ENCODE data around the gene TMTC1.

TMTC1 gene

DNA sequence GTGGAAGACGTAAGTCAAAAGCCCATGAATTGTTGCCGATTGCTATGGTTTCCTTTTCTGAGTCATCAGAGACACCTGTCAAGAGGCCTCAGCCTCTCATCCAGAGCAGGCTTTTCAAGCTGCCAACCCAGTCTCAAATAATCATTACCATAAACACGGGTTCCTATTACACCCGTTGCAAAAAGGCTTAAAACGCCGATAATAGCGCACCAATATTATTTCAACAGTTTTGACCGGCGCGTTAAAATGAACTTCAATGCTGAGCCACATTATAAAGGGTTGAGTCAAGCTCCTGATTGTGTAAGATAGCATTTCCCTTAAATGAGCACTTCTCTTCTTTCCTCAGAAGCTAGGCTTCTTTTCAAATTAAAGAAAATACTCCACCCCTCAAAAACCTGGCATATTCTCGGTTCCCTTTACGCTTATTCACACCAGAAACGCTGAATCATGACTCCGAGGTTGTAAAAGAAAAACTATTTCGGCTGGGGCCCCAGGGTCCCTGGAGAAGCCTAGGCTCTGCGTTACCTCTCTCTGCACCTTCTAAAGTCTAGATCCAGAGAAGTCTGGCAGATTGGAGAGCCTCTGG lies 1.4 kb downstream of the TMTC1 start:
- TF ChIP-seq ZNF565 (CRISPR knock-in tag; conservative IDR thresholded peaks at IDR 0.05; ENCODE audit: low read depth) = no peak
- no peak for TF ChIP-seq TCF4 (CRISPR knock-in tag; IDR thresholded peaks at IDR 0.05; ENCODE audit: borderline replicate concordance)
- no peak for TF ChIP-seq BACH2 (CRISPR knock-in tag; IDR thresholded peaks at IDR 0.05; ENCODE audit: borderline replicate concordance)
- TF ChIP-seq SNAI2 (CRISPR knock-in tag; IDR thresholded peaks at IDR 0.05) = no peak
- no peak for TF ChIP-seq ZNF70 (CRISPR knock-in tag; IDR thresholded peaks at IDR 0.05)
- no peak for TF ChIP-seq ARNTL (CRISPR knock-in tag; IDR thresholded peaks at IDR 0.05; ENCODE audit: borderline replicate concordance, low read depth)
- TF ChIP-seq PPARA (CRISPR knock-in tag; IDR thresholded peaks at IDR 0.05; ENCODE audit: borderline replicate concordance) = no peak
- TF ChIP-seq ZFP30 (CRISPR knock-in tag; IDR thresholded peaks at IDR 0.05) = no peak
- TF ChIP-seq, protein P1, sequence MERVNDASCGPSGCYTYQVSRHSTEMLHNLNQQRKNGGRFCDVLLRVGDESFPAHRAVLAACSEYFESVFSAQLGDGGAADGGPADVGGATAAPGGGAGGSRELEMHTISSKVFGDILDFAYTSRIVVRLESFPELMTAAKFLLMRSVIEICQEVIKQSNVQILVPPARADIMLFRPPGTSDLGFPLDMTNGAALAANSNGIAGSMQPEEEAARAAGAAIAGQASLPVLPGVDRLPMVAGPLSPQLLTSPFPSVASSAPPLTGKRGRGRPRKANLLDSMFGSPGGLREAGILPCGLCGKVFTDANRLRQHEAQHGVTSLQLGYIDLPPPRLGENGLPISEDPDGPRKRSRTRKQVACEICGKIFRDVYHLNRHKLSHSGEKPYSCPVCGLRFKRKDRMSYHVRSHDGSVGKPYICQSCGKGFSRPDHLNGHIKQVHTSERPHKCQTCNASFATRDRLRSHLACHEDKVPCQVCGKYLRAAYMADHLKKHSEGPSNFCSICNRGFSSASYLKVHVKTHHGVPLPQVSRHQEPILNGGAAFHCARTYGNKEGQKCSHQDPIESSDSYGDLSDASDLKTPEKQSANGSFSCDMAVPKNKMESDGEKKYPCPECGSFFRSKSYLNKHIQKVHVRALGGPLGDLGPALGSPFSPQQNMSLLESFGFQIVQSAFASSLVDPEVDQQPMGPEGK (CRISPR knock-in tag; IDR thresholded peaks at IDR 0.05; ENCODE audit: borderline replicate concordance) = no peak
- TF ChIP-seq GLIS3 (CRISPR knock-in tag; IDR thresholded peaks at IDR 0.05) = no peak
- no peak for TF ChIP-seq OSR1 (CRISPR knock-in tag; IDR thresholded peaks at IDR 0.05)
- TF ChIP-seq, protein P2, sequence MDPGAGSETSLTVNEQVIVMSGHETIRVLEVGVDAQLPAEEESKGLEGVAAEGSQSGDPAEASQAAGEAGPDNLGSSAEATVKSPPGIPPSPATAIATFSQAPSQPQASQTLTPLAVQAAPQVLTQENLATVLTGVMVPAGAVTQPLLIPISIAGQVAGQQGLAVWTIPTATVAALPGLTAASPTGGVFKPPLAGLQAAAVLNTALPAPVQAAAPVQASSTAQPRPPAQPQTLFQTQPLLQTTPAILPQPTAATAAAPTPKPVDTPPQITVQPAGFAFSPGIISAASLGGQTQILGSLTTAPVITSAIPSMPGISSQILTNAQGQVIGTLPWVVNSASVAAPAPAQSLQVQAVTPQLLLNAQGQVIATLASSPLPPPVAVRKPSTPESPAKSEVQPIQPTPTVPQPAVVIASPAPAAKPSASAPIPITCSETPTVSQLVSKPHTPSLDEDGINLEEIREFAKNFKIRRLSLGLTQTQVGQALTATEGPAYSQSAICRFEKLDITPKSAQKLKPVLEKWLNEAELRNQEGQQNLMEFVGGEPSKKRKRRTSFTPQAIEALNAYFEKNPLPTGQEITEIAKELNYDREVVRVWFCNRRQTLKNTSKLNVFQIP (CRISPR knock-in tag; IDR thresholded peaks at IDR 0.05; ENCODE audit: borderline replicate concordance, low read depth) = no peak
- TF ChIP-seq ESRRG (CRISPR knock-in tag; IDR thresholded peaks at IDR 0.05) = no peak
- TF ChIP-seq, protein P3, sequence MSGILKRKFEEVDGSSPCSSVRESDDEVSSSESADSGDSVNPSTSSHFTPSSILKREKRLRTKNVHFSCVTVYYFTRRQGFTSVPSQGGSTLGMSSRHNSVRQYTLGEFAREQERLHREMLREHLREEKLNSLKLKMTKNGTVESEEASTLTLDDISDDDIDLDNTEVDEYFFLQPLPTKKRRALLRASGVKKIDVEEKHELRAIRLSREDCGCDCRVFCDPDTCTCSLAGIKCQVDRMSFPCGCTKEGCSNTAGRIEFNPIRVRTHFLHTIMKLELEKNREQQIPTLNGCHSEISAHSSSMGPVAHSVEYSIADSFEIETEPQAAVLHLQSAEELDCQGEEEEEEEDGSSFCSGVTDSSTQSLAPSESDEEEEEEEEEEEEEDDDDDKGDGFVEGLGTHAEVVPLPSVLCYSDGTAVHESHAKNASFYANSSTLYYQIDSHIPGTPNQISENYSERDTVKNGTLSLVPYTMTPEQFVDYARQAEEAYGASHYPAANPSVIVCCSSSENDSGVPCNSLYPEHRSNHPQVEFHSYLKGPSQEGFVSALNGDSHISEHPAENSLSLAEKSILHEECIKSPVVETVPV (CRISPR knock-in tag; IDR thresholded peaks at IDR 0.05) = no peak
- TF ChIP-seq RARB (CRISPR knock-in tag; IDR thresholded peaks at IDR 0.05) = no peak
- TF ChIP-seq, protein P4, sequence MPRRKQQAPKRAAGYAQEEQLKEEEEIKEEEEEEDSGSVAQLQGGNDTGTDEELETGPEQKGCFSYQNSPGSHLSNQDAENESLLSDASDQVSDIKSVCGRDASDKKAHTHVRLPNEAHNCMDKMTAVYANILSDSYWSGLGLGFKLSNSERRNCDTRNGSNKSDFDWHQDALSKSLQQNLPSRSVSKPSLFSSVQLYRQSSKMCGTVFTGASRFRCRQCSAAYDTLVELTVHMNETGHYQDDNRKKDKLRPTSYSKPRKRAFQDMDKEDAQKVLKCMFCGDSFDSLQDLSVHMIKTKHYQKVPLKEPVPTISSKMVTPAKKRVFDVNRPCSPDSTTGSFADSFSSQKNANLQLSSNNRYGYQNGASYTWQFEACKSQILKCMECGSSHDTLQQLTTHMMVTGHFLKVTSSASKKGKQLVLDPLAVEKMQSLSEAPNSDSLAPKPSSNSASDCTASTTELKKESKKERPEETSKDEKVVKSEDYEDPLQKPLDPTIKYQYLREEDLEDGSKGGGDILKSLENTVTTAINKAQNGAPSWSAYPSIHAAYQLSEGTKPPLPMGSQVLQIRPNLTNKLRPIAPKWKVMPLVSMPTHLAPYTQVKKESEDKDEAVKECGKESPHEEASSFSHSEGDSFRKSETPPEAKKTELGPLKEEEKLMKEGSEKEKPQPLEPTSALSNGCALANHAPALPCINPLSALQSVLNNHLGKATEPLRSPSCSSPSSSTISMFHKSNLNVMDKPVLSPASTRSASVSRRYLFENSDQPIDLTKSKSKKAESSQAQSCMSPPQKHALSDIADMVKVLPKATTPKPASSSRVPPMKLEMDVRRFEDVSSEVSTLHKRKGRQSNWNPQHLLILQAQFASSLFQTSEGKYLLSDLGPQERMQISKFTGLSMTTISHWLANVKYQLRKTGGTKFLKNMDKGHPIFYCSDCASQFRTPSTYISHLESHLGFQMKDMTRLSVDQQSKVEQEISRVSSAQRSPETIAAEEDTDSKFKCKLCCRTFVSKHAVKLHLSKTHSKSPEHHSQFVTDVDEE (CRISPR knock-in tag; IDR thresholded peaks at IDR 0.05) = no peak
- ATAC-seq = no peak

DNA sequence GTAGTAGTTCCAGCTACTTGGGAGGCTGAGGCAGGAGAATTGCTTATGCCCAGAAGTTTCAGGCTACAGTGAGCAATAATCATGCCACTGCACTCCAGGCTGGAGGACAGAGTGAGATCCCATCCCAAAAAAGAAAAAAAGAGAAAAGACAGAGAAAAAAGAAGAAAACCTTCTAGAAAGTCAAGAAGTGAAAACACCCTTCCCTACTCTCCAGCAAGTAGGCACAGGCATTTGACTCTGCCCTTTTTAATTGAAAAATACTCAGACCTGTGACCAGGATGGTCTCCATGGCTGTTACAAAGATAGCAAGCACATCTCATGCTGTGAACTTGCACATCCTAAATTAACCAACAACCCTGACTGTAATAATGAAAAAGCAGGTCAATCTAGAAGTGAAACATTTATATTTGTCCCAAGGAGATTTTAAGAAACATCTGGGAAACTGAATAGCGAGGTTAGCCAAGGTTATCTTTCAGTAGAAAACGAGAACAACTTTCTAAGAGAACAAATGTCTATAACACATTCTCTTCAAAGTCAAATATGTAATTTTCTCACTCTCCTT lies 2.0 kb downstream of the TMTC1 start:
- ATAC-seq = no peak
- TF ChIP-seq, protein P3 (CRISPR knock-in tag; IDR thresholded peaks at IDR 0.05) = no peak
- TF ChIP-seq, protein P4 (CRISPR knock-in tag; IDR thresholded peaks at IDR 0.05) = no peak
